GM12878 (cell line): ENCODE results near the gene FAF1. TPM values are rescaled to one million over a fixed set of nuclear protein-coding genes. Genes with fewer than 3 reads are reported as not detected.

Experiments used
- ATAC-seq: fragments of 200-7000 bp; cut with Tn5 transposase; 3 replicates; pipeline ENCODE4 v1.9.1; 2020; ENCODE audit warnings: mild to moderate bottlenecking, moderate library complexity
- BruUV-seq: library from RNA; stranded (reverse); fragments of 400-500 nt; replicated peaks from 2 replicates; lab custom pipeline; 2021; lab: Mats Ljungman, UMichigan
- CTCF ChIA-PET: fragments of 300-600 bp; sonication (Branson Sonifier 250); formaldehyde crosslinking; extraction: SDS; loops from one replicate; lab custom pipeline; 2021; ENCODE audit warnings: inconsistent platforms; lab: Yijun Ruan, JAX
- POLR2A ChIA-PET: fragments of 350-600 bp; formaldehyde crosslinking; extraction: SDS; loops from one replicate; lab custom pipeline; 2021; ENCODE audit warnings: inconsistent platforms; lab: Charles Lee
- RAD21 ChIA-PET: fragments of 300-600 bp; sonication (Branson Sonifier 250); formaldehyde crosslinking; loops from one replicate; lab custom pipeline; 2023; ENCODE audit warnings: antibody characterized with exemption; ENCODE audit not compliant: unreplicated experiment; lab: Charles Lee
- SMC1A ChIA-PET: fragments of 300-600 bp; sonication (Branson Sonifier 250); formaldehyde crosslinking; loops from one replicate; lab custom pipeline; 2023; ENCODE audit not compliant: unreplicated experiment, uncharacterized antibody; lab: Charles Lee
- DNase-seq: peaks from one replicate; pipeline ENCODE4 v3.0.0-alpha.2; 2011; ENCODE audit warnings: low read depth, low spot score
- FAIRE-seq: peaks from 3 replicates; lab custom pipeline; 2011; peaks lifted over from hg19 to GRCh38; lab: Jason Lieb, UNC
- H2AFZ ChIP-seq: 2 replicates; pipeline ENCODE4 v1.6.0; 2011; ENCODE audit warnings: low read depth, low read length, control low read depth; ENCODE audit not compliant: control insufficient read depth
- H3K27ac ChIP-seq: 2 replicates; pipeline ENCODE4 v1.5.1; 2011; ENCODE audit warnings: control low read depth; ENCODE audit not compliant: control insufficient read depth, insufficient read depth
- H3K27me3 ChIP-seq, 2 experiments: replicated peaks in 1 of 2; 2 replicates each; pipeline versions ENCODE4 v1.6.0 to v1.6.1; 2011; ENCODE audit warnings: low read length in 1 of 2; ENCODE audit not compliant: control insufficient read depth in 2 of 2, insufficient read depth in 2 of 2
- H3K36me3 ChIP-seq, 2 experiments: 2 replicates each; pipeline ENCODE4 v1.5.1; 2011; ENCODE audit warnings: low read length in 1 of 2; ENCODE audit not compliant: control insufficient read depth in 2 of 2, insufficient read depth in 2 of 2
- H3K4me1 ChIP-seq: 2 replicates; pipeline ENCODE4 v1.6.1; 2011; ENCODE audit warnings: mild to moderate bottlenecking, low read length, moderate library complexity, mixed read lengths; ENCODE audit not compliant: control insufficient read depth, insufficient read depth
- H3K4me2 ChIP-seq: 2 replicates; pipeline ENCODE4 v1.6.0; 2011; ENCODE audit warnings: control low read depth; ENCODE audit not compliant: control insufficient read depth, insufficient read depth
- H3K4me3 ChIP-seq: fragments of 200-600 bp; sonication (generic); 2 replicates; pipeline ENCODE4 v1.5.1; 2016
- H3K79me2 ChIP-seq: 2 replicates; pipeline ENCODE4 v1.6.0; 2011; ENCODE audit warnings: low read length; ENCODE audit not compliant: control insufficient read depth, insufficient read depth
- H3K9ac ChIP-seq: 2 replicates; pipeline ENCODE4 v1.8.0; 2011; ENCODE audit warnings: low read length, control low read depth, mixed read lengths; ENCODE audit not compliant: control insufficient read depth, insufficient read depth
- H3K9me3 ChIP-seq: replicated peaks from 3 replicates; pipeline ENCODE4 v1.5.1; 2011; ENCODE audit warnings: mild to moderate bottlenecking, low read length; ENCODE audit not compliant: control insufficient read depth, insufficient read depth
- H4K20me1 ChIP-seq: 2 replicates; pipeline ENCODE4 v1.6.0; 2011; ENCODE audit not compliant: control insufficient read depth, insufficient read depth
- ZNF207 ChIP-seq: fragments of 450-650 bp; IDR thresholded peaks from 2 replicates; pipeline ENCODE4 v1.6.1; 2014; ENCODE audit warnings: antibody characterized with exemption, mild to moderate bottlenecking, borderline replicate concordance
- ZNF687 ChIP-seq: fragments of 450-650 bp; IDR thresholded peaks from 2 replicates; pipeline ENCODE4 v1.6.1; 2017; ENCODE audit warnings: mild to moderate bottlenecking, moderate library complexity
- WGBS: methylation state at CpG from one replicate; pipeline ENCODE4 v1.1.6; 2016; ENCODE audit warnings: low lambda C conversion rate; ENCODE audit not compliant: insufficient replicate concordance, insufficient coverage; ENCODE audit errors: missing lambda C conversion rate; 5-methylcytosine and 5-hydroxymethylcytosine counted together
- in situ Hi-C: fragments of 300-500 bp; cut with MboI; formaldehyde crosslinking; loops from 9 replicates; pipeline ENCODE4 v1.14.3; 2018; ENCODE audit warnings: mixed read lengths
- intact Hi-C: fragments of 100-400 bp; cut with micrococcal nuclease; formaldehyde crosslinking; loops from one replicate; pipeline ENCODE4 v1.14.2; 2022; ENCODE audit not compliant: unreplicated experiment
- polyA plus RNA-seq, 11 experiments: library from polyadenylated mRNA; depleted of rRNA in 4 of 11; unstranded in 6 of 11; stranded (reverse) in 5 of 11; fragments of >200 nt; fragmentation: Nextera tagmentation in 4 of 11; fragmentation: Illumina TruSeq in 1 of 11; extraction: Ambion mirVana in 4 of 11; extraction: Trizol in 1 of 11; gene quantifications; 1 replicate in 1 of 11; 2 replicates in 10 of 11; pipeline versions ENCODE4 v1.2.1 to v1.2.3, GENCODE V29; 2011 to 2016; ENCODE audit warnings: inconsistent platforms in 2 of 11, missing spikeins in 2 of 11, low read depth in 1 of 11
- total RNA-seq, 4 experiments: library from RNA; depleted of rRNA in 3 of 4; stranded (reverse); fragments of >200 nt in 3 of 4; fragmentation: Illumina TruSeq in 1 of 4; extraction: Trizol in 1 of 4; gene quantifications; 2 replicates each; pipeline versions ENCODE4 v1.2.1 to v1.2.3, GENCODE V29; 2013 to 2021

FAF1 gene
- total and polyA plus RNA-seq, 10 of the 15 experiments (the other 5 are each of a cell fraction or from before 2014, with no cell fraction given) = 8.6 to 54.5 (median 23.7) TPM

- no peak overlapping the region for H3K9ac ChIP-seq
- no peak overlapping the region for H3K27ac ChIP-seq
- ChIA-PET RAD21 (no interaction called here), SMC1A (interaction anchor here (0.9 to 1.4 kb wide), 2 partner anchors 89 to 111 kb away, joined by 3 to 5 read pairs; no protein-coding TSS in a partner anchor), POLR2A (no interaction called here), CTCF (interaction anchor here (1.4 kb wide), 1 partner anchor 9 kb away, joined by 3 read pairs; no protein-coding TSS in a partner anchor)
- ATAC-seq = no peak
- H2AFZ ChIP-seq = no peak overlapping the region
- intact Hi-C loops (no loop called here), in situ Hi-C loops (no loop called here)
- H3K4me3 ChIP-seq = no peak overlapping the region
- H4K20me1 ChIP-seq = no peaks in the 10 kb centered on the region
- H3K9me3 ChIP-seq = no peaks in the 10 kb centered on the region
- DNase-seq = no peak
- H3K4me1 ChIP-seq = no peaks in the 10 kb centered on the region
- H3K79me2 ChIP-seq = no peaks in the 10 kb centered on the region
- BruUV-seq = no TSS peak
- H3K36me3 ChIP-seq = no peaks in the 10 kb centered on the region
- 100% methylated on average over 4 of the region's 4 CpGs for WGBS
- no peaks in the 10 kb centered on the region for H3K27me3 ChIP-seq
- TF ChIP-seq ZNF207 = no peak
- no peak for TF ChIP-seq ZNF687
- no peak overlapping the region for H3K4me2 ChIP-seq
- no peak for FAIRE-seq
These were observed 260.3 kb downstream of the FAF1 start for GRCh38 chr1:50699795-50700194.
